Neural progenitor cell (in vitro differentiated cells): ENCODE measurements around the gene ACD.

ENCODE experiments used
- EZH2 ChIP-seq: fragments of 200-600 bp; sonication (generic); IDR thresholded peaks from 2 replicates; pipeline ENCODE4 v1.6.1; 2017; ENCODE audit warnings: antibody characterized with exemption, mild to moderate bottlenecking, moderate library complexity
- TF ChIP-seq, protein P1 (sequence below): fragments of 200-600 bp; sonication (generic); IDR thresholded peaks from 2 replicates; pipeline ENCODE4 v1.5.1; 2017; ENCODE audit warnings: antibody characterized with exemption, mild to moderate bottlenecking

DNA sequence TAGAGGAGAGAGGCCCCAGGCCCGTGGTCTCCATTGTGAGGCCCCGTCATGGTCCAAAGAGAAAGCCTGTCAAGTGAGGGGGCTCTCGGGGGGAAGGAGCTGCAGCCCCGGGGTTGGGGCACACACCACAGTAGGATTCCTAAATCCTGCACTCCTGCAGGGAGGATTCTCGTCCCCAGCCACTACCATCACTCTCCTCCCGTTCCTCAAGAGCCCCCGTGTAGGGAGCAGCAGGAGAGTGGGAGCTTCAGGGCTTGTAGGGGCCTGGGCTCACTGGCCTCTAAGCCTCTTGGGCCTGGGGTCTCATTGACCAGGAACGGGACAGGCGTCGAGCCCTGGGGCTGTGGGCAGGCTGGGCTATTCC lies 7.4 kb upstream of the ACD start:
- TF ChIP-seq, protein P1, sequence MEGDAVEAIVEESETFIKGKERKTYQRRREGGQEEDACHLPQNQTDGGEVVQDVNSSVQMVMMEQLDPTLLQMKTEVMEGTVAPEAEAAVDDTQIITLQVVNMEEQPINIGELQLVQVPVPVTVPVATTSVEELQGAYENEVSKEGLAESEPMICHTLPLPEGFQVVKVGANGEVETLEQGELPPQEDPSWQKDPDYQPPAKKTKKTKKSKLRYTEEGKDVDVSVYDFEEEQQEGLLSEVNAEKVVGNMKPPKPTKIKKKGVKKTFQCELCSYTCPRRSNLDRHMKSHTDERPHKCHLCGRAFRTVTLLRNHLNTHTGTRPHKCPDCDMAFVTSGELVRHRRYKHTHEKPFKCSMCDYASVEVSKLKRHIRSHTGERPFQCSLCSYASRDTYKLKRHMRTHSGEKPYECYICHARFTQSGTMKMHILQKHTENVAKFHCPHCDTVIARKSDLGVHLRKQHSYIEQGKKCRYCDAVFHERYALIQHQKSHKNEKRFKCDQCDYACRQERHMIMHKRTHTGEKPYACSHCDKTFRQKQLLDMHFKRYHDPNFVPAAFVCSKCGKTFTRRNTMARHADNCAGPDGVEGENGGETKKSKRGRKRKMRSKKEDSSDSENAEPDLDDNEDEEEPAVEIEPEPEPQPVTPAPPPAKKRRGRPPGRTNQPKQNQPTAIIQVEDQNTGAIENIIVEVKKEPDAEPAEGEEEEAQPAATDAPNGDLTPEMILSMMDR = no peak
- no peak for TF ChIP-seq EZH2
